ENCODE data around the gene PNPLA2.

Gene PNPLA2

GRCh38 chr11:831961-832528 lies 13.3 kb downstream of the PNPLA2 start:
- Histone ChIP-seq H3K4me3 (ENCODE audit: low read depth, low read length) (peak overlapping the region; percentile 32), H3K9me3 (no peaks in the 10 kb centered on the region), H3K27me3 (peaks cover 27% of the 10 kb centered on the region), H3K36me3 (no peaks in the 10 kb centered on the region; the same call in 1 of the 2 replicates), H3K4me1 (peaks cover 15% of the 10 kb centered on the region)
- DNase-seq: no peak
- no peak for TF ChIP-seq CTCF (IDR thresholded peaks at IDR 0.05; ENCODE audit: low read depth, low read length)

- H3K9me3 ChIP-seq: no peaks in the 10 kb centered on the region
- H3K4me1 ChIP-seq: peaks cover 15% of the 10 kb centered on the region
- H3K27me3 ChIP-seq: peaks cover 21% of the 10 kb centered on the region
- H3K36me3 ChIP-seq: no peaks in the 10 kb centered on the region; the same call in 1 of the 2 replicates
- peak within 1 kb of the TSS; percentile 58 for H3K4me3 ChIP-seq (ENCODE audit: low read depth, low read length)
- peak; percentile 67 for DNase-seq
- TF ChIP-seq CTCF (IDR thresholded peaks at IDR 0.05; ENCODE audit: low read depth, low read length): no peak
Observed at GRCh38 chr11:832529-833113, 13.9 kb downstream of the PNPLA2 start, which contains the start of gene CD151. Gene CD151 (plus strand): TSS chr11:832952. CDS start chr11:836070, 3,118 bp downstream.

GRCh38 chr11:833114-833791 lies 14.5 kb downstream of the PNPLA2 start:
- DNase-seq: peak; percentile 47
- TF ChIP-seq CTCF (IDR thresholded peaks at IDR 0.05; ENCODE audit: low read depth, low read length): no peak
- Histone ChIP-seq H3K36me3 (no peaks in the 10 kb centered on the region; the same call in 1 of the 2 replicates), H3K4me1 (peaks cover 15% of the 10 kb centered on the region), H3K27me3 (peaks cover 20% of the 10 kb centered on the region), H3K4me3 (ENCODE audit: low read depth, low read length) (peak overlapping the region; percentile 58), H3K9me3 (no peaks in the 10 kb centered on the region)

- H3K9me3 ChIP-seq: no peaks in the 10 kb centered on the region
- H3K4me1 ChIP-seq: peaks cover 15% of the 10 kb centered on the region
- peaks cover 18% of the 10 kb centered on the region for H3K27me3 ChIP-seq
- no peak for TF ChIP-seq CTCF (IDR thresholded peaks at IDR 0.05; ENCODE audit: low read depth, low read length)
- H3K36me3 ChIP-seq: peaks cover 5% of the 10 kb centered on the region
- no peak for DNase-seq
- peak overlapping the region; percentile 58 for H3K4me3 ChIP-seq (ENCODE audit: low read depth, low read length)
Observed at GRCh38 chr11:833849-834311, 15.2 kb downstream of the PNPLA2 start.

- Histone ChIP-seq H3K36me3 (peaks cover 12% of the 10 kb centered on the region), H3K9me3 (no peaks in the 10 kb centered on the region), H3K4me3 (ENCODE audit: low read depth, low read length) (no peak overlapping the region; the same call in none of the 2 replicates), H3K4me1 (peaks cover 15% of the 10 kb centered on the region), H3K27me3 (peaks cover 12% of the 10 kb centered on the region)
- no peak for TF ChIP-seq CTCF (IDR thresholded peaks at IDR 0.05; ENCODE audit: low read depth, low read length)
- no peak for DNase-seq
Observed at GRCh38 chr11:834371-835316, 15.9 kb downstream of the PNPLA2 start.
